Gastroesophageal sphincter (tissue), 3 donors: ENCODE measurements around the gene INPP4B.

Source experiments
- POLR2A ChIP-seq, 2 donors: fragments of 450-650 bp; IDR thresholded peaks; one replicate each; pipeline ENCODE4 v1.6.1; 2017; ENCODE audit warnings: antibody characterized with exemption in 2 of 2, mild to moderate bottlenecking in 2 of 2, moderate library complexity in 1 of 2
- POLR2AphosphoS5 ChIP-seq: sonication (generic); formaldehyde crosslinking; IDR thresholded peaks from one replicate; pipeline ENCODE4 v1.6.1; 2017; ENCODE audit warnings: antibody characterized with exemption
- TF ChIP-seq, protein P1 (sequence below), 4 experiments: fragments of 200-600 bp in 2 of 4; fragments of 450-650 bp in 2 of 4; sonication (generic) in 1 of 4; IDR thresholded peaks; one replicate each; pipeline ENCODE4 v1.5.1; 2017 to 2019; ENCODE audit warnings: antibody characterized with exemption in 4 of 4, mild to moderate bottlenecking in 2 of 4, moderate library complexity in 2 of 4

DNA sequence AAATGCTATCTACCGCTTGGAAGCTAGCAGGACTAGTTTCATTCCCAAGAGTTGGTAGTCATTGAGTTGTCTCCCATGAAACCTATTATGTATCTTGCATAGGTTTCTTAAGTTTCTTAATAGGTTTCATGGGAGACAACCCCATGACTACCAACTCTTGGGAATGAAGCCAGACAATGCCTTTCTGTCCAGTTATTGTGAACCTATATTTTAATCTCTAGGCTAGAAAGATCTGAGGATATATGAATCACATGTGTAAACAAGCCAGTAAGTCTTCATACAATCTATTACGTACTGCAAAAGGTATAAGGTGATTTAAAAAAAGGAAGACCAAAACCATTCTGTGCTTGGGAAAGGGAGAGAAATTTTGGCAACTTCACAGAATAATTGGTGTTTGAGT lies 162.6 kb downstream of the INPP4B start:
- TF ChIP-seq POLR2AphosphoS5 (no peak), POLR2A (IDR thresholded peaks at IDR 0.05) (no peak)
- TF ChIP-seq, protein P1, sequence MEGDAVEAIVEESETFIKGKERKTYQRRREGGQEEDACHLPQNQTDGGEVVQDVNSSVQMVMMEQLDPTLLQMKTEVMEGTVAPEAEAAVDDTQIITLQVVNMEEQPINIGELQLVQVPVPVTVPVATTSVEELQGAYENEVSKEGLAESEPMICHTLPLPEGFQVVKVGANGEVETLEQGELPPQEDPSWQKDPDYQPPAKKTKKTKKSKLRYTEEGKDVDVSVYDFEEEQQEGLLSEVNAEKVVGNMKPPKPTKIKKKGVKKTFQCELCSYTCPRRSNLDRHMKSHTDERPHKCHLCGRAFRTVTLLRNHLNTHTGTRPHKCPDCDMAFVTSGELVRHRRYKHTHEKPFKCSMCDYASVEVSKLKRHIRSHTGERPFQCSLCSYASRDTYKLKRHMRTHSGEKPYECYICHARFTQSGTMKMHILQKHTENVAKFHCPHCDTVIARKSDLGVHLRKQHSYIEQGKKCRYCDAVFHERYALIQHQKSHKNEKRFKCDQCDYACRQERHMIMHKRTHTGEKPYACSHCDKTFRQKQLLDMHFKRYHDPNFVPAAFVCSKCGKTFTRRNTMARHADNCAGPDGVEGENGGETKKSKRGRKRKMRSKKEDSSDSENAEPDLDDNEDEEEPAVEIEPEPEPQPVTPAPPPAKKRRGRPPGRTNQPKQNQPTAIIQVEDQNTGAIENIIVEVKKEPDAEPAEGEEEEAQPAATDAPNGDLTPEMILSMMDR (IDR thresholded peaks at IDR 0.05): no peak
